ENCODE data around the gene SSH3.

SSH3 gene

DNA sequence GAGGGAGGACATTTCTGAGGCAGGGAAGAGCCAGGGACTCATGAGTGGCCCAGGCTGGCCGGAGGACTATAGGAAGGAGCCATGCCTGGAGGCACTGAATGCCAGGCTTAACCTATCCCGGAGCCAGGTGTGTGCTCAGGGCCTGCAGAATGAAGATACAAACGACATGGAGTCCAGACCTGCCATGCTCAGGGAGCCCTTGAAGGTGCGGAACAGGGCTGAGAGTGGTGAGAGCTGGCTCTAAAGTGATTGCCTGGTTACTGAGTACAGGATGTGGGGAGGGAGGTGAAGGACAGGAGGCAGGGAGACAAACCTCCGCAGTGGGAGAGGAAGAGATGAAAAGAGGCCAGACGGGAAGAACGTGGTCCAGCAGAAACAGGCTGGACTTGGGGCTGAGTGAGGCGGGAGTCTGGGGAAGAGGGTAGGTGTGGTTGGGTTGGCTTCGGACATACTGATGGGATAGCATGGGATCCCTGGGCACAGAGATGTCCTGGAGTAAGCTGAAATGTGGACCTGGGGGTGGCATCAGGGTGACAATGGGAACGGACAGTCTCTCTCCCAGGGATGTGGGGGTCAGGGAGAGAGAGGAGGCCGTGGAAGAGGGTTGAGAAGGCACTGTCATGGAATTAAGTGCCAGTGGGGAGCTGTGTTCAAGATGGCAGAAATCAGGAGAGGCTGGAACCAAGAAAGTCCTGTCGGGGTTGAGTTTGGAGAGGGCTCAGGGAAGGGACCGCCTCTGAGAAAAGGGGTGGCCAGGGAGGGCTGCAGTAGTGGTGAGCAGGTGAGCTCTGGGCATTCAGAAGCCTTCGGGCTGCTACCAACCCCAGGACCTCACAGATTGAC is 15.8 kb upstream of the SSH3 start:
- H3K27ac ChIP-seq (replicated peaks) = peak overlapping the region; percentile 100
- peak; percentile 86 for TF ChIP-seq POLR2AphosphoS5 (IDR thresholded peaks at IDR 0.05; ENCODE audit: low read depth)
- TF ChIP-seq, protein P1, sequence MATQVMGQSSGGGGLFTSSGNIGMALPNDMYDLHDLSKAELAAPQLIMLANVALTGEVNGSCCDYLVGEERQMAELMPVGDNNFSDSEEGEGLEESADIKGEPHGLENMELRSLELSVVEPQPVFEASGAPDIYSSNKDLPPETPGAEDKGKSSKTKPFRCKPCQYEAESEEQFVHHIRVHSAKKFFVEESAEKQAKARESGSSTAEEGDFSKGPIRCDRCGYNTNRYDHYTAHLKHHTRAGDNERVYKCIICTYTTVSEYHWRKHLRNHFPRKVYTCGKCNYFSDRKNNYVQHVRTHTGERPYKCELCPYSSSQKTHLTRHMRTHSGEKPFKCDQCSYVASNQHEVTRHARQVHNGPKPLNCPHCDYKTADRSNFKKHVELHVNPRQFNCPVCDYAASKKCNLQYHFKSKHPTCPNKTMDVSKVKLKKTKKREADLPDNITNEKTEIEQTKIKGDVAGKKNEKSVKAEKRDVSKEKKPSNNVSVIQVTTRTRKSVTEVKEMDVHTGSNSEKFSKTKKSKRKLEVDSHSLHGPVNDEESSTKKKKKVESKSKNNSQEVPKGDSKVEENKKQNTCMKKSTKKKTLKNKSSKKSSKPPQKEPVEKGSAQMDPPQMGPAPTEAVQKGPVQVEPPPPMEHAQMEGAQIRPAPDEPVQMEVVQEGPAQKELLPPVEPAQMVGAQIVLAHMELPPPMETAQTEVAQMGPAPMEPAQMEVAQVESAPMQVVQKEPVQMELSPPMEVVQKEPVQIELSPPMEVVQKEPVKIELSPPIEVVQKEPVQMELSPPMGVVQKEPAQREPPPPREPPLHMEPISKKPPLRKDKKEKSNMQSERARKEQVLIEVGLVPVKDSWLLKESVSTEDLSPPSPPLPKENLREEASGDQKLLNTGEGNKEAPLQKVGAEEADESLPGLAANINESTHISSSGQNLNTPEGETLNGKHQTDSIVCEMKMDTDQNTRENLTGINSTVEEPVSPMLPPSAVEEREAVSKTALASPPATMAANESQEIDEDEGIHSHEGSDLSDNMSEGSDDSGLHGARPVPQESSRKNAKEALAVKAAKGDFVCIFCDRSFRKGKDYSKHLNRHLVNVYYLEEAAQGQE (IDR thresholded peaks at IDR 0.05; ENCODE audit: insufficient replicate concordance, low read depth) = no peak
- no peak overlapping the region for H3K4me3 ChIP-seq (replicated peaks; ENCODE audit: insufficient read depth, low read length)
- DNase-seq (ENCODE audit: low read depth in 1 of 2, low spot score in 1 of 2) = peak in 1 of 2 experiments; percentile 70
- no peaks in the 10 kb centered on the region for H3K27me3 ChIP-seq (ENCODE audit: insufficient read depth, poor library complexity, severe bottlenecking)

DNA sequence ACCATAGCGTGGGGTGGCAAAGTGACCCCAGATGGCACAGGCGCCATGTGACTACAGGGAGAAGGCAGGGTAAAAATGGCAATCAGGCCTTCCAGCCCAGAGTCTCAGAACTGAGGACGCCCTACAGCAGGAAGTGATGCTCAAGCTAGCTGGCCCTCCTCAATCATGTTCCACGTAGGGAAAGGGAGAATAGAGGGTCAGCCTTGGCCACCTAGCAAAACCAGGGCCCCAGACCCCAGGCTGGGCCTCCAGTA is 15.2 kb upstream of the SSH3 start:
- no peak for DNase-seq (ENCODE audit: low read depth in 1 of 2, low spot score in 1 of 2)
- no peak overlapping the region for H3K4me3 ChIP-seq (replicated peaks; ENCODE audit: insufficient read depth, low read length)
- no peaks in the 10 kb centered on the region for H3K27me3 ChIP-seq (ENCODE audit: insufficient read depth, poor library complexity, severe bottlenecking)
- H3K27ac ChIP-seq (replicated peaks) = peak overlapping the region; percentile 100
- TF ChIP-seq, protein P1 (IDR thresholded peaks at IDR 0.05; ENCODE audit: insufficient replicate concordance, low read depth) = no peak

DNA sequence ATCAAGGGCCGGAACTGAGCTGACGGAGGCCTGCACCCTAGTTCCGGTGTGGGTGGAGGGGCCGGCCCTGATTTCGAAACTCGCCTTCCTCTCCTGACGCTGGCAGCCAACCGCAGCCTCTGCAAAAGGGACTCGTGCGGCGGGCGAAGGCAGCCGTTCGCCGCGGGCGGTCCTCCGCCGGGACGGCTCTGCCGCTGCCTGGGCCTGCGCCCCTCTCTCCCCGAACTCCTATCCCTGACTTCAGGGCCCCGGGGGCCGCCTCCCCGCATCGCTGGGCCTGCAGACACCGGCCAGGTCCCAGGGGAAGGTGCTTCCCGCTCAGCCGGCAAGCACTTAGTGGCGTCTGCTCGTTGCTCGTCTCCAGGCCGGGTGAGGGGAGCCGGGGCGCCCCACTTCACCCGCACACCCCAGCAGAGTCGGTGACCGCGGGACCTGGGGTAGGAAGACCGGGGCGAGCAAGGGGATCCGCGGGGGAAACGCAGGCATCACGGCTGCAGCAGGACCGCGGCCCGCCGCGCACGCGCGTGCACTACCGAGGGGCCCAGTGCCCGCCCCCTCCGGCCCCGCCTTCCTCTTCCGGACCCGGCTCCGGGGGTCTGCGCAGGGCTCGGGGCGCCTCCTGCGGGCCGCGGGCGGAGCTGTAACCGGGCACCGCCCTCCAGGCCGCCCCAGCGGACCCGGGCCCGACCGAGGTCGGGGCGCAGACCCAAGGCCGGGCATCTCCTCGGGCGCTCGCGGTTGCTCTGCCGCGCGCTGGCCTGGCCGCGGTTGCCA is 14.7 kb upstream of the SSH3 start:
- peak; percentile 93 to 99 for DNase-seq (ENCODE audit: low read depth in 1 of 2, low spot score in 1 of 2)
- Histone ChIP-seq H3K4me3 (replicated peaks; ENCODE audit: insufficient read depth, low read length) (peak overlapping the region; percentile 45), H3K27me3 (ENCODE audit: insufficient read depth, poor library complexity, severe bottlenecking) (no peaks in the 10 kb centered on the region), H3K27ac (replicated peaks) (peak overlapping the region; percentile 100)
- TF ChIP-seq POLR2AphosphoS5 (IDR thresholded peaks at IDR 0.05; ENCODE audit: low read depth) (peak; percentile 99), GABPA (IDR thresholded peaks at IDR 0.05; ENCODE audit: low read depth) (peak; percentile 84), SPI1 (IDR thresholded peaks at IDR 0.05; ENCODE audit: borderline replicate concordance, low read depth) (peak; percentile 68; the same call in 1 of the 2 replicates)
- TF ChIP-seq, protein P2, sequence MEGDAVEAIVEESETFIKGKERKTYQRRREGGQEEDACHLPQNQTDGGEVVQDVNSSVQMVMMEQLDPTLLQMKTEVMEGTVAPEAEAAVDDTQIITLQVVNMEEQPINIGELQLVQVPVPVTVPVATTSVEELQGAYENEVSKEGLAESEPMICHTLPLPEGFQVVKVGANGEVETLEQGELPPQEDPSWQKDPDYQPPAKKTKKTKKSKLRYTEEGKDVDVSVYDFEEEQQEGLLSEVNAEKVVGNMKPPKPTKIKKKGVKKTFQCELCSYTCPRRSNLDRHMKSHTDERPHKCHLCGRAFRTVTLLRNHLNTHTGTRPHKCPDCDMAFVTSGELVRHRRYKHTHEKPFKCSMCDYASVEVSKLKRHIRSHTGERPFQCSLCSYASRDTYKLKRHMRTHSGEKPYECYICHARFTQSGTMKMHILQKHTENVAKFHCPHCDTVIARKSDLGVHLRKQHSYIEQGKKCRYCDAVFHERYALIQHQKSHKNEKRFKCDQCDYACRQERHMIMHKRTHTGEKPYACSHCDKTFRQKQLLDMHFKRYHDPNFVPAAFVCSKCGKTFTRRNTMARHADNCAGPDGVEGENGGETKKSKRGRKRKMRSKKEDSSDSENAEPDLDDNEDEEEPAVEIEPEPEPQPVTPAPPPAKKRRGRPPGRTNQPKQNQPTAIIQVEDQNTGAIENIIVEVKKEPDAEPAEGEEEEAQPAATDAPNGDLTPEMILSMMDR (IDR thresholded peaks at IDR 0.05; ENCODE audit: insufficient read depth, low read length) = no peak
- TF ChIP-seq, protein P1 (IDR thresholded peaks at IDR 0.05; ENCODE audit: insufficient replicate concordance, low read depth) = peak; percentile 71

DNA sequence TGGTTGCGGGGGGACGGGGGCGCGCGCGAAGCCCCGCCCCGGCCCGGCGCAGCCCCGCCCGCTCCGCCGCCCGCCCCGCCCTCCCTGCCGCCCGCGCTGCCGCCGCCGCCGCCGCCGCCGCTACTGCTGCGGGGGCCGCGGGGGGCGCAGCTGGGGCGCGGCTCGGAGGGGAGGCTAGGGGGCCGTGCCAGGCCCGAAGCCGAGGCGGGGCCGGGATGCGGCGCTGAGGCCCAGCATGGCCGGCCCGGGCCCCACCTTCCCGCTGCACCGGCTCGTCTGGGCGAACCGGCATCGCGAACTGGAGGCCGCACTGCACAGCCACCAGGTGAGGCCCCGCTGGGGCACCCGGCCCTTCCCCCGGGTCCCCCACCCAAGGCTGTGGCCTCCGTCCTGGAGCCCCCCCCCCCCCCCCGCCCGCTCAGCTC is 14.1 kb upstream of the SSH3 start, which contains the start of gene ANKRD13D:
TSS of gene ANKRD13D (plus strand) at position 78 of the 425 bp plus-strand sequence. CDS start at position 236, 158 bp downstream.
- peak within 1 kb of the TSS; percentile 66 for H3K4me3 ChIP-seq (replicated peaks; ENCODE audit: insufficient read depth, low read length)
- peak; percentile 36 to 67 for DNase-seq (ENCODE audit: low read depth in 1 of 2, low spot score in 1 of 2)
- TF ChIP-seq, protein P1 (IDR thresholded peaks at IDR 0.05; ENCODE audit: insufficient replicate concordance, low read depth) = no peak
- TF ChIP-seq, protein P2 (IDR thresholded peaks at IDR 0.05; ENCODE audit: insufficient read depth, low read length) = no peak
- TF ChIP-seq SPI1 (IDR thresholded peaks at IDR 0.05; ENCODE audit: borderline replicate concordance, low read depth) (no peak), POLR2AphosphoS5 (IDR thresholded peaks at IDR 0.05; ENCODE audit: low read depth) (no peak), GABPA (IDR thresholded peaks at IDR 0.05; ENCODE audit: low read depth) (no peak)
- no peaks in the 10 kb centered on the region for H3K27me3 ChIP-seq (ENCODE audit: insufficient read depth, poor library complexity, severe bottlenecking)
- H3K27ac ChIP-seq (replicated peaks) = peak within 1 kb of the TSS; percentile 100

Measured in HL-60 (cell line).